SK-N-SH (cell line): ENCODE results near the gene TULP3. TPM values are rescaled to one million over a fixed set of nuclear protein-coding genes. Genes with fewer than 3 reads are reported as not detected.

ENCODE experiments used
- CTCF ChIA-PET: fragments of 300-600, 350-600 bp; formaldehyde crosslinking; extraction: SDS; loops from one replicate; lab custom pipeline; 2021; lab: Yijun Ruan, JAX
- POLR2A ChIA-PET: fragments of 350-600 bp; sonication (Branson Sonifier 250); formaldehyde crosslinking; extraction: SDS; loops from one replicate; lab custom pipeline; 2020; ENCODE audit warnings: antibody characterized with exemption, inconsistent platforms; lab: Yijun Ruan, JAX
- DNase-seq: peaks from one replicate; pipeline ENCODE4 v3.0.0; 2012
- H2AFZ ChIP-seq: fragments of 200-600 bp; sonication (generic); 2 replicates; pipeline ENCODE4 v1.8.1; 2016; ENCODE audit warnings: antibody characterized with exemption, mild to moderate bottlenecking, low read depth
- H3F3A ChIP-seq: fragments of 200-600 bp; sonication (generic); replicated peaks from 2 replicates; pipeline ENCODE3; 2016; ENCODE audit warnings: antibody characterized with exemption, mild to moderate bottlenecking; ENCODE audit not compliant: insufficient read depth
- H3K27ac ChIP-seq, 2 experiments: fragments of 200-500 bp in 1 of 2; fragments of 200-600 bp in 1 of 2; sonication (Bioruptor generic) in 1 of 2; sonication (generic), shearing (Covaris generic) in 1 of 2; 2 replicates each; pipeline versions ENCODE4 v1.5.1 to v1.6.1; 2014 to 2016; ENCODE audit warnings: low read depth in 2 of 2, inconsistent platforms in 1 of 2, low read length in 1 of 2, mild to moderate bottlenecking in 1 of 2, mixed read lengths in 1 of 2
- H3K27me3 ChIP-seq: fragments of 200-600 bp; sonication (generic), shearing (Covaris generic); 2 replicates; pipeline ENCODE4 v1.6.1; 2016; ENCODE audit warnings: mixed run types; ENCODE audit not compliant: insufficient read depth
- H3K36me3 ChIP-seq, 2 experiments: fragments of 200-500 bp in 1 of 2; fragments of 200-600 bp in 1 of 2; sonication (Bioruptor generic) in 1 of 2; sonication (generic) in 1 of 2; replicated peaks in 1 of 2; 2 replicates each; pipeline versions ENCODE3 to v1.5.1; 2014 to 2016; ENCODE audit warnings: low read length in 1 of 2, mild to moderate bottlenecking in 1 of 2; ENCODE audit not compliant: insufficient read depth in 2 of 2, control insufficient read depth in 1 of 2
- H3K4me1 ChIP-seq, 2 experiments: fragments of 200-500 bp in 1 of 2; fragments of 200-600 bp in 1 of 2; sonication (Bioruptor generic) in 1 of 2; sonication (generic), shearing (Covaris generic) in 1 of 2; 2 replicates each; pipeline versions ENCODE4 v1.5.1 to v1.6.1; 2014 to 2016; ENCODE audit warnings: low read depth in 1 of 2, low read length in 1 of 2, mixed run types in 1 of 2; ENCODE audit not compliant: insufficient read depth in 2 of 2, control insufficient read depth in 1 of 2
- H3K4me2 ChIP-seq: fragments of 200-600 bp; sonication (generic), shearing (Covaris generic); 2 replicates; pipeline ENCODE4 v1.6.1; 2017; ENCODE audit warnings: mixed run types
- H3K4me3 ChIP-seq, 2 experiments: fragments of 200-500 bp in 1 of 2; fragments of 200-600 bp in 1 of 2; sonication (Bioruptor generic) in 1 of 2; sonication (generic), shearing (Covaris generic) in 1 of 2; 2 replicates each; pipeline versions ENCODE4 v1.5.1 to v1.8.1; 2014 to 2016; ENCODE audit warnings: low read depth in 2 of 2, inconsistent platforms in 1 of 2, low read length in 1 of 2, mild to moderate bottlenecking in 1 of 2, mixed read lengths in 1 of 2, moderate library complexity in 1 of 2
- H3K79me2 ChIP-seq: fragments of 200-600 bp; sonication (generic); 2 replicates; pipeline ENCODE4 v1.8.1; 2017; ENCODE audit warnings: mild to moderate bottlenecking; ENCODE audit not compliant: insufficient read depth
- H3K9ac ChIP-seq: fragments of 200-600 bp; sonication (generic); 2 replicates; pipeline ENCODE4 v1.6.1; 2017; ENCODE audit warnings: mixed run types
- H3K9me2 ChIP-seq: fragments of 200-600 bp; sonication (generic); 2 replicates; pipeline ENCODE4 v1.6.1; 2017; ENCODE audit warnings: mixed run types
- H3K9me3 ChIP-seq: fragments of 200-600 bp; sonication (generic); 2 replicates; pipeline ENCODE4 v1.6.1; 2017; ENCODE audit warnings: mixed run types, mild to moderate bottlenecking, moderate library complexity
- H4K20me1 ChIP-seq: fragments of 200-600 bp; sonication (generic); 2 replicates; pipeline ENCODE4 v1.6.1; 2017; ENCODE audit warnings: mild to moderate bottlenecking, mixed run types; ENCODE audit not compliant: insufficient read depth
- EP300 ChIP-seq, 2 experiments: IDR thresholded peaks; 2 replicates each; pipeline versions ENCODE4 v1.4.0 to v1.6.1; 2012; ENCODE audit warnings: borderline replicate concordance in 1 of 2, low read depth in 1 of 2, low read length in 1 of 2
- EZH2phosphoT487 ChIP-seq: fragments of 200-600 bp; sonication (generic); IDR thresholded peaks from 2 replicates; pipeline ENCODE4 v1.6.1; 2017; ENCODE audit warnings: low read depth, mixed run types, mild to moderate bottlenecking, antibody characterized with exemption, moderate library complexity, borderline replicate concordance
- FOSL2 ChIP-seq: IDR thresholded peaks from 2 replicates; pipeline ENCODE4 v1.4.0; 2012; ENCODE audit warnings: low read depth, mild to moderate bottlenecking, moderate library complexity, borderline replicate concordance
- FOXJ3 ChIP-seq: sonication (generic); formaldehyde crosslinking; IDR thresholded peaks from 2 replicates; pipeline ENCODE4 v1.5.1; 2020; ENCODE audit warnings: mild to moderate bottlenecking, missing genetic modification reagents
- FOXM1 ChIP-seq: IDR thresholded peaks from 2 replicates; pipeline ENCODE4 v1.4.0; 2012; ENCODE audit warnings: low read depth, mild to moderate bottlenecking
- MAX ChIP-seq: IDR thresholded peaks from 2 replicates; pipeline ENCODE4 v1.4.0; 2012; ENCODE audit warnings: low read depth
- PBX3 ChIP-seq: IDR thresholded peaks from 2 replicates; pipeline ENCODE4; 2012
- RXRA ChIP-seq: IDR thresholded peaks from 2 replicates; pipeline ENCODE4 v1.4.0; 2012; ENCODE audit warnings: low read depth, mild to moderate bottlenecking, borderline replicate concordance
- SIN3A ChIP-seq: IDR thresholded peaks from 2 replicates; pipeline ENCODE4 v1.6.1; 2012; ENCODE audit warnings: low read depth, mild to moderate bottlenecking, low read length, moderate library complexity, borderline replicate concordance
- USF2 ChIP-seq: fragments of 150-350 bp; IDR thresholded peaks from 2 replicates; pipeline ENCODE4 v1.6.1; 2017; ENCODE audit warnings: antibody characterized with exemption, low read length, low read depth, borderline replicate concordance
- ZBTB33 ChIP-seq: IDR thresholded peaks from 2 replicates; pipeline ENCODE4 v1.4.0; 2012; ENCODE audit warnings: low read depth, borderline replicate concordance
- WGBS: methylation state at CpG from one replicate; pipeline ENCODE4 v1.1.6; 2017; ENCODE audit warnings: low lambda C conversion rate; 5-methylcytosine and 5-hydroxymethylcytosine counted together
- polyA plus RNA-seq, 3 experiments: library from polyadenylated mRNA; depleted of rRNA; stranded (reverse); fragments of >200 nt; gene quantifications; 2 replicates each; pipeline ENCODE4 v1.2.3, GENCODE V29; 2012

Gene TULP3
- polyA plus RNA-seq, 1 of the 3 experiments (the other 2 are of a cell fraction): 22.6 TPM

- CTCF ChIA-PET: interaction anchor here (0.8 to 2.1 kb wide), 4 partner anchors 9 to 46 kb away, joined by 3 to 7 read pairs (median 4); no protein-coding TSS in a partner anchor
- Histone ChIP-seq H4K20me1 (no peaks in the 10 kb centered on the region), H3F3A (peaks cover 6% of the 10 kb centered on the region), H3K27ac (no peak overlapping the region), H3K9ac (no peak overlapping the region), H3K9me3 (no peaks in the 10 kb centered on the region), H3K36me3 (peaks cover 20 to 66% of the 10 kb centered on the region in 2 experiments), H3K27me3 (no peaks in the 10 kb centered on the region), H3K4me1 (peaks cover 0 to 2% of the 10 kb centered on the region in 2 experiments; a peak in 1 of 4 replicates), H3K4me2 (no peak overlapping the region), H3K4me3 (no peak overlapping the region), H3K79me2 (peaks cover 5% of the 10 kb centered on the region; the same call in 1 of the 2 replicates), H2AFZ (no peak overlapping the region), H3K9me2 (no peaks in the 10 kb centered on the region)
- TF ChIP-seq SIN3A: no peak
- no peak for TF ChIP-seq USF2
- no peak for TF ChIP-seq MAX
- TF ChIP-seq ZBTB33: no peak
- DNase-seq: no peak
- 96% methylated on average over 8 of the region's 8 CpGs for WGBS
- POLR2A ChIA-PET: no interaction called here
Observed at GRCh38 chr12:2930865-2931264, 40.2 kb downstream of the TULP3 start.

- Histone ChIP-seq H3K4me1 (peaks cover 0 to 2% of the 10 kb centered on the region in 2 experiments; a peak in 1 of 4 replicates), H3K9ac (no peak overlapping the region), H3F3A (peaks cover 6% of the 10 kb centered on the region), H3K36me3 (peaks cover 30 to 70% of the 10 kb centered on the region in 2 experiments), H3K4me2 (no peak overlapping the region), H3K27me3 (no peaks in the 10 kb centered on the region), H3K4me3 (no peak overlapping the region), H3K27ac (no peak overlapping the region), H3K79me2 (no peaks in the 10 kb centered on the region; the same call in 1 of the 2 replicates), H4K20me1 (no peaks in the 10 kb centered on the region), H2AFZ (no peak overlapping the region), H3K9me3 (no peaks in the 10 kb centered on the region), H3K9me2 (no peaks in the 10 kb centered on the region)
- no peak for DNase-seq
- ChIA-PET POLR2A (no interaction called here), CTCF (interaction anchor here (1.6 to 2.6 kb wide), 2 partner anchors 11 to 12 kb away, joined by 3 to 14 read pairs; no protein-coding TSS in a partner anchor)
- over 99% methylated on average over 6 of the region's 6 CpGs for WGBS
- TF ChIP-seq EP300 (IDR thresholded peaks at IDR 0.05; ENCODE audit: borderline replicate concordance in 1 of 2, low read depth in 1 of 2, low read length in 1 of 2): no peak
- TF ChIP-seq FOXJ3 (CRISPR knock-in tag): no peak
- no peak for TF ChIP-seq FOXM1
- TF ChIP-seq RXRA: no peak
- no peak for TF ChIP-seq PBX3
- no peak for TF ChIP-seq FOSL2
- TF ChIP-seq EZH2phosphoT487: no peak
Observed at GRCh38 chr12:2933586-2933985, 42.9 kb downstream of the TULP3 start.
